ENCODE data around the gene ATXN1.

Gene ATXN1

GRCh38 chr6:16512544-16513290 is 248.5 kb downstream of the ATXN1 start:
- no peak overlapping the region for H3K4me3 ChIP-seq (ENCODE audit: low read depth, low read length)
- TF ChIP-seq, protein P1, sequence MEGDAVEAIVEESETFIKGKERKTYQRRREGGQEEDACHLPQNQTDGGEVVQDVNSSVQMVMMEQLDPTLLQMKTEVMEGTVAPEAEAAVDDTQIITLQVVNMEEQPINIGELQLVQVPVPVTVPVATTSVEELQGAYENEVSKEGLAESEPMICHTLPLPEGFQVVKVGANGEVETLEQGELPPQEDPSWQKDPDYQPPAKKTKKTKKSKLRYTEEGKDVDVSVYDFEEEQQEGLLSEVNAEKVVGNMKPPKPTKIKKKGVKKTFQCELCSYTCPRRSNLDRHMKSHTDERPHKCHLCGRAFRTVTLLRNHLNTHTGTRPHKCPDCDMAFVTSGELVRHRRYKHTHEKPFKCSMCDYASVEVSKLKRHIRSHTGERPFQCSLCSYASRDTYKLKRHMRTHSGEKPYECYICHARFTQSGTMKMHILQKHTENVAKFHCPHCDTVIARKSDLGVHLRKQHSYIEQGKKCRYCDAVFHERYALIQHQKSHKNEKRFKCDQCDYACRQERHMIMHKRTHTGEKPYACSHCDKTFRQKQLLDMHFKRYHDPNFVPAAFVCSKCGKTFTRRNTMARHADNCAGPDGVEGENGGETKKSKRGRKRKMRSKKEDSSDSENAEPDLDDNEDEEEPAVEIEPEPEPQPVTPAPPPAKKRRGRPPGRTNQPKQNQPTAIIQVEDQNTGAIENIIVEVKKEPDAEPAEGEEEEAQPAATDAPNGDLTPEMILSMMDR (IDR thresholded peaks at IDR 0.05; ENCODE audit: low read depth, low read length, missing control alignments) = no peak

DNA sequence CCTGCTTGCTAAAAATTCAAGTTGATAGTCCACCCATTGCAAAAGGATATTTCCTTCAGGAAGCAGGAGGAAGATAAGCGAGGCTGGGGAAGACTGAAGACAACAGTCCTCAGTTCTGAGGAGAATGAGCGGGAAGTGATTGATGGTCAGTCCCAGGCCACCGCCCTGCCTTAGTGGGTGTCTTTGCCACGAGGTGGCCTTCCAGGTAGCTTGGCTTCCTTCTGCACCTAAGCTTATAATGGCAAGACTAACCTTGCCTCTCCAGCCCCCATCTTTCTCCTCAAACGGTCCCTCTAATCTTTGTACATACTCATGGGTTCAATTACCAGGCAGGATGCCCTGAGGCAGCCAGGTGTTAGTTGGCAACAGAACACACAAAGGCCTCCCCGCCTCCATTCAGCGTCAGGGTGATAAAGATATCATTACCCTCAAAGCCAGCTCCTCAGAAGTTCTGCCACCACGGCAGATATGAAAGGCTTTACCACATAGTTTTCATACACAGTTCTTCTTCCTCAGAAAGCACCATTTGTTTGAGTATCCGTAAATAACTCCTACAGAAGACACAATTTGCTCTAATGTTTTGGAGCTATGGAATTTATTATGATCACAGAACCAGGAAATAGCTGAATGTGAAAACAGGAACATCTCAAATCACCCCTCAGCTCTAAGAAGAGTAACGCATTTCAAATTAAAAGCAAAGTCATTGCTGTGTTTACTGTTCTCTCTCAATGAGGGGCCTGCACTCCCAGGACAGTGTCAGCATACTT is 249.4 kb downstream of the ATXN1 start:
- peak; percentile 58 for DNase-seq (ENCODE audit: low read depth)
- TF ChIP-seq, protein P1 (IDR thresholded peaks at IDR 0.05; ENCODE audit: low read depth, low read length, missing control alignments) = no peak
- H3K4me3 ChIP-seq (ENCODE audit: low read depth, low read length) = no peak overlapping the region

More at GRCh38 chr6:16512544-16513290, 248.5 kb downstream of the ATXN1 start:
- no peak for DNase-seq (ENCODE audit: low read depth)

GRCh38 chr6:16511040-16511660 is 250.1 kb downstream of the ATXN1 start:
- H3K4me3 ChIP-seq (ENCODE audit: low read depth, low read length) = no peak overlapping the region
- DNase-seq (ENCODE audit: low read depth) = no peak
- TF ChIP-seq, protein P1 (IDR thresholded peaks at IDR 0.05; ENCODE audit: low read depth, low read length, missing control alignments) = peak; percentile 72

- DNase-seq (ENCODE audit: low read depth) = no peak
- TF ChIP-seq, protein P1 (IDR thresholded peaks at IDR 0.05; ENCODE audit: low read depth, low read length, missing control alignments) = no peak
- H3K4me3 ChIP-seq (ENCODE audit: low read depth, low read length) = no peak overlapping the region
These were observed 251.0 kb downstream of the ATXN1 start for GRCh38 chr6:16510245-16510644.

DNA sequence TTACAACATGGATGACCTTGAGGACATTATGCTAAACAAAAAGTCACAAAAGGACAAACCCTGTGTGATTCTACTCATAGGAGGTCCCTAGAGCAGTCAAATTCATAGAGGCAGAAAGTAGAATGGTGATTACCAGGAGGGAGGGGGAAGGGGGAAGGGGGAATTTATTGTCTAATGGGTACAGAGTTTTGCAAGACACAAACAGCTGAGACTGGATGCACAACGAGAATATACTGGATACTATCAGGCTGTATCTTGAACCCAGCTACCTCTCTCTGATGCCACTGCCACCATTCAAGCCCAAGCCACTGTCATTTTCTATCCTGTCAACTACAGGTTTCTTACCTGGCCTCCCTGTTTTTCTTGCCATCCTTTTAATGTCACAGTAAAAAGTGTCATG is 252.3 kb downstream of the ATXN1 start:
- H3K4me3 ChIP-seq (ENCODE audit: low read depth, low read length) = no peak overlapping the region
- no peak for DNase-seq (ENCODE audit: low read depth)
- TF ChIP-seq, protein P1 (IDR thresholded peaks at IDR 0.05; ENCODE audit: low read depth, low read length, missing control alignments) = no peak

DNA sequence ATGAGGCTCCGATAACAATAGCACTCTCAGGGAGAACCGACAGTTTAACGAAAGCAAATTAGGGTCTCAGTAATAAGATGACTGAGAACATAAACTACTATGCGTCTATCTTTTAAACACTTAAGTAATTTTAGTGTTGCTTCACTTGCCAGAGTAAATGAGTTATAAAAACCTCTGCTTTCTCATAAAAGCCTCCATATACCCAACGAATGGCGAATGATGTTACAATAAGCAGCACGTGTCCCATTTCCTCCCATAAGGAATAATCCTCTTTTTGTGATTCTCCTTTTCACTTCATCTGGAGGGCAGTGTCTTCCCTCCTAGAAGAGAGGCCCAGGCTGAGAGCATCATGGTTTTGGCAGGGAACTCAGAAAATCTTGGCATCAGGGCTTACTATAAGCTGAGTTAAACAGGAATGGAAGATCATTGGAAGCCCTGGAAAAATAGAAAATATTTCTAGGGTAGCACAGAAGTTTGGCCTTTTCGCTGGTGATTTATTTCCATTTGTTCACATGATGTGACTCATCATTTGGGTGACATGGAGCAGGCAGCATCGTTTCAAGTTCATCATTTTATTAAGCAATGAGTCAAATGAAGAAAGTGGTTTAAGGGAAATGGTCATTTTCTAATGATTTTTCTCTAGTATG is 255.4 kb downstream of the ATXN1 start:
- DNase-seq (ENCODE audit: low read depth) = no peak
- TF ChIP-seq, protein P1 (IDR thresholded peaks at IDR 0.05; ENCODE audit: low read depth, low read length, missing control alignments) = no peak
- no peak overlapping the region for H3K4me3 ChIP-seq (ENCODE audit: low read depth, low read length)
